Hepatocyte (in vitro differentiated cells): ENCODE measurements around the gene NEAT1.

Source experiments
- CTCF ChIP-seq: fragments of 200-600 bp; sonication (generic); IDR thresholded peaks from 2 replicates; pipeline ENCODE4 v1.5.1; 2016; ENCODE audit warnings: antibody characterized with exemption, mild to moderate bottlenecking; ENCODE audit not compliant: poor library complexity
- EZH2 ChIP-seq: fragments of 200-600 bp; sonication (generic); IDR thresholded peaks from 2 replicates; pipeline ENCODE4 v1.6.1; 2016; ENCODE audit warnings: antibody characterized with exemption, mild to moderate bottlenecking, borderline replicate concordance

- TF ChIP-seq CTCF (no peak), EZH2 (no peak)
These were observed 9.0 kb downstream of the NEAT1 start for GRCh38 chr11:65431451-65432099.
